Middle frontal gyrus (tissue), 1 donor: Measurements from ENCODE around the gene NHLRC4.

Experiments used
- DNase-seq: peaks from one replicate; pipeline ENCODE4 v3.0.0-alpha.2; 2015; ENCODE audit warnings: low spot score; ENCODE audit errors: extremely low spot score

The NHLRC4 gene

GRCh38 chr16:566475-567372 is at the start of gene NHLRC4:
Gene NHLRC4 (plus strand): TSS chr16:567005. CDS start chr16:568048, 1,043 bp downstream.
- no peak for DNase-seq

DNA sequence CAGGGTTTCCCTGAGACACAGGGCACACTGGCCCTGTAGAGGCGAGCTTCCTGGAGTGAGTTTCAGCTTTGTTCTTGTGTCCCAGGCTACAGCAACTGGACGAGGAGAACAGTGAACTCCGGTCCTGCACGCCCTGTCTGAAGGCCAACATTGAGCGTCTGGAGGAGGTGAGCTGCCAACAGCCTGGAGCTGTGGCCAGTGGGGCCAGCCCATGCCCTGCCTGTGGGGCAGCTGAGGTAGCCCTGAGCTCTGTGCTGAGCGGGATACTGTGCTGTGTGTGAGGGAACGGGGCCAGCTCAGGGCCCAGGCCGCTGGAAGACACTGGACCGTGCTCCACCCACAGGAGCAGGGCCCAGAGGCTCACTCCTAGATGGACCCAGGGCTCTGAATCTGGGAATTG is 47.9 kb upstream of the NHLRC4 start:
- no peak for DNase-seq

GRCh38 chr16:519425-519824 is 47.4 kb upstream of the NHLRC4 start:
- no peak for DNase-seq

GRCh38 chr16:519841-520687 is 46.7 kb upstream of the NHLRC4 start:
- no peak for DNase-seq

DNA sequence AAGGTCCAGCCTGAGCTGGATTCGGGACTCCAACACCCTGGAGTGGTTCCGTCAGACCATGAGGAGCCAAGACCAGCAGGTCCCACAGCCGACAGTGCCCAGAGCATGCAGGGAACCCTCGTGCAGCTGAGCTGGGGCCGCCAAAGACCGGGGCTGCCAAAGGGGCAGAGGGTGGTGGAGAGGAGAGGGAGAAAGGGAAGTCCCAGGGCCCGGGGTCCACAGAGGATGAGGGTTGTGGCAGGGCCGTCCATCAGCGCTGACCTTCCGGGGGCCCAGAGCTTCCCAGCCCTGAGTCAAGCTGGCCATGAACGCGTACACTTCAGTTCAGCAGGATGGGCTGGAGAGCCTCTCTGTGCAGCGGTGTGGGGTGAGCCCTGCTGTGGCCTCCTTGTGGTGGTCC is 46.0 kb upstream of the NHLRC4 start:
- DNase-seq, result no peak

GRCh38 chr16:521381-522210 is 45.2 kb upstream of the NHLRC4 start:
- no peak for DNase-seq

DNA sequence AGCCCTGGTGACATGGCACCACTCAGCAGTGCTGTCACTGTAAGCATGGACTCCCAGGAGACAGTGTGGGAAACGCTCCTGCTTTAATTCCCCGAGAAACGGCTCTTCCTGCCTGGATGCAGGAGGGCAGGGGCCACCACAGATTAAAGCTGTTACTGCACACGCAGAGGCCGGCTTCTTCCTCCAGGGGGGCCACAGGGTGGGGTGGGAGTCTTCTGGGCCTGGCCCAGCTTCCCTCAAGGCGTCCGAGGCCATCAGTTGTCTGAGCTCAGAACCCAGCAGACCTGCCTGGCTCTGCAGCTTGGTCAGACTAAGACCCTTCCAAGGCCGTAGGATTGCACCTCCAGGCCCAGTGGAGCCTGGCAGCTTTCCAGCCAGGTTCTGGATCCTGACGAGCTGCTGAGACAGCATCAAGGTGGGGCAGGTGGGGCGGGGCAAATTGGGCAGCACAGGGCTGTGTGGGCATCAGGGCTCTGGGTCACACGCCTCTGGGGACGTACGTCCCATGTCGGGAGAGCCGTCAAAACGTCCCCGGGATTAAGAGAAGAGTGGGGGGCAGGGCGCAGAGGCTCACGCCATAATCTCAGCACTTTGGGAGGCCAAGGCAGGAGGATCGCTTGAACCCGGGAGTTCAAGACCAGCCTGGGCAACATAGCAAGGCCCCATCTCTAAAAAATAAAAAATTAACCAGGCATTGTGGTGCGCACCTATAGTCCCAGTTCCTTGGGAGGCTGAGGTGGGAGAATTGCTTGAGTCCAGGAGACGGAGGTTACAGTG is 44.3 kb upstream of the NHLRC4 start:
- DNase-seq, result no peak

GRCh38 chr16:523097-523741 is 43.6 kb upstream of the NHLRC4 start:
- DNase-seq, result no peak

DNA sequence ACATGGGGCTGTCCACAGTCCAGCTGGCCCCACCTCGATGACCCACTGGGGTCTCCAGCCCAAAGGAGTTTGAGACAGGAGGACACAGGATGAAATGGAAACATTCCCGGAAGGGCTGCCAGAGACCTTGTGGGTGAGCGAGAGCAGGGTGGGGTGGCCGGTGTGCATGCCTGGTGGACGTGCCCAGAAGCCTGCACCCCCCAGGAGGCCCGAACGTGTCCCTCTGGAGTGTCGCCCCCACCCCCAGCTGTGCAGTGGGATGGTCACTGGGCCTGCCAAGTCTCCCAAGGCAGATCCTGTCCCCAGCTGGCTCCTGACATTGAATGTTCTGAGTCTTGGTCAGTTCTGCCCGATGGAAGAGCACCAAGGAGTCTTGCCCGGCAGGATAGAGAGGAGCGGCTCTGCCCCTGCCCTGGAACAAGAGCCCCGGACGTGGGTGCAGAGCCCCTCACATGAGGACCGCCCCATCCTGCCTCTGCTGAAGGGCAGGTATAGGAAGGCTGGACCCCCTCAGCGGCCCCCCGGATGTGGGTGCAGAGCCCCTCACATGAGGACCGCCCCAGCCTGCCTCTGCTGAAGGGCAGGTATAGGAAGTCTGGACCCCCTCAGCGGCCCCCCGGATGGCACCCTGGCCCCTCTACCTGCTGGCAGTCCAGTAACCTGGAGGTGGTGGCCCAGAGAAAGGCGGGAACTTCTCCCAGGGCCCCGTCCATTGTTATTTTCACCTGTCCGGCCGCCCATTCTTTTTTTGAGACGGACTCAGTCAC is 42.3 kb upstream of the NHLRC4 start:
- no peak for DNase-seq

DNA sequence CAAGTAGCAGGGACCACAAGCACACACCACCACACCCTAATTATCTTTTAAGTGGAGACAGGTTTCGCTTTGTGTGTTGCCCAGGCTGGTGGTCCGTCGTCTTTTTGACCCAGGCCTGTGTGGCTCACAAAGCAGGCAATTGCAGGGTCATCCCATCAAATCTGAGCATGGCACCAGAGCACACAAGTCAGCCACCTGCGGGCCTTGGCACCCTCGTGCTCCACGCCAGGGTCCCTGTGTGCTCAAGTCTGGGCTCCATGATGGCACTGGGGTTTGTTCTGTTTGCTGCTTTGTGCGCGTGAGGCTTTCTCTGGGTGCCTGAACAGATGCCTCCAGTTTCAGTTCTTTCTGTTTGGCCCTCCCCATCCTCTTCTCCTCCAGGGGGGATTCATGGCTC is 41.7 kb upstream of the NHLRC4 start:
- no peak for DNase-seq

DNA sequence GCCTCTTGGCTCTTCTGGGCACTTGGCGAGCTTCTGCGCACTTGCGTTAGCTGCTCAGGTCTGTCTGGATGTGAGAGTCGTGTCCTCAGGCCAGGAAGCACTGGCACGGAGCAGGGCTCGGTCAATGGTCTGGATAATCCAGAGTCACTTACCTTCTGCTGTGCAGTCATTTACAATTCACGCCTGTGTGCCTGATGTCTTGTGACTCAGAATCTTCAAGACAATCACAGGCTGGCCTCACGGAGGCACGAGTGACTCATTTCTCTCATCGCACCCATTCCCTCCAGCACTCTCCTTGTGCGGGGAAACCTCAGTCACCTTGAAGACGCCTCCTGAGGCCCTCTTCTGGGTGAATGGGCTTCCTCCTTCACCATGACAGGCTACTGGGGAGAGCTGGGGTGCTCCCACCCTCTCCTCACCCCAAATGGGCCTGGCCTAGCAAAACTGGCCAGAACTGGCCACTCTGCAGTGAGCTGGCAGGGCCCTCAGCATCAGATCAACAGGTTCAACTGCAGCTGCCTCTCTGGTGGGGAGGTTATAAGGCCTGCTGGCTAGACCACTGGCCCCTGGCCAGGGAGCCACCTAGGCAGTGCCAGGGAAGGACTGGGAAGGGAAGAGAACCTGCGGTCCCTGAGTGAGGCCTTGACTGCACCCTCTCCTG is 41.2 kb upstream of the NHLRC4 start:
- DNase-seq, result no peak

DNA sequence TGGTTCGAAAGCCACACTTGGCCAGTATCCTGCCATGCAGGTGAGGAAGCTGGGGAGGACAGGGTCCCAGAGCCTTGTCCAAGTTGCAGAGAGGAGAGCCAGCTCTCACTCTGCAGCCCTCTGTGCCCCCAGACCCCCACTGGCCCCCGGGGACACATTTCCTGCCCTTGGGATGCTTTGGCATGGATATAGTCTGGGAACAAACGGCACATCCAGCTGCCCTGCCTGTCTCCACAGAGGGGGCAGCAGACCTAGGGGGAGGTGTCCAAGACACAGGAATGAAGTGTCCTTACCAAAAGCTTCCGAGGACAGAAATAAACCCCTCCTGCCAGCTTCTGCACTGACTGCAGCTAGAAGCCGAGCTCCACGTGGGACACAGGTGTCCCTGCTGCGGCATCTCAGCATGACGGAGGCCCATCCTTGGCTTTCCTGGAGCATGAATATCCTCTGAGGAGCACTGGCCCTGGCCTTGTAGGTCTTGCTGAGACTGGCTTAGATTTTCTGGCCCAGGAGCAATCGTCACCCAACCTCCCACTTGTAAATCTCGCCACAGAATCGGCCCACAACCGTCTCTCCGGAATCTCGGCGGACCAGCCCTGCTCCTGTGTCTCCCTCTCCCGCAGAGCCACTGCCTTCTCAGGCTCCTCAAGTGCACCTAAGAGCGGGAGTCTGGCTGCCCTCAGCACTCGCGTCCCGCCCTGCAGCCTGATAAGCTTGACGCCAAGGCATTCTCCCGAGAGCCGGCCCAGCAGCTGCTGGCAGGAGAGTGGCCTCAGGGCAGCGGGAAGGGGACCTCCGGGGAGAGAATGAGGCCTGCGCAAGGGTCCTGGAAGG is 40.4 kb upstream of the NHLRC4 start:
- no peak for DNase-seq

- DNase-seq, result peak; percentile 78
Observed at GRCh38 chr16:527015-527903, 39.5 kb upstream of the NHLRC4 start, which contains the start of gene CAPN15. Gene CAPN15 (plus strand): TSS chr16:527712. CDS start chr16:546839, 19,127 bp downstream.

DNA sequence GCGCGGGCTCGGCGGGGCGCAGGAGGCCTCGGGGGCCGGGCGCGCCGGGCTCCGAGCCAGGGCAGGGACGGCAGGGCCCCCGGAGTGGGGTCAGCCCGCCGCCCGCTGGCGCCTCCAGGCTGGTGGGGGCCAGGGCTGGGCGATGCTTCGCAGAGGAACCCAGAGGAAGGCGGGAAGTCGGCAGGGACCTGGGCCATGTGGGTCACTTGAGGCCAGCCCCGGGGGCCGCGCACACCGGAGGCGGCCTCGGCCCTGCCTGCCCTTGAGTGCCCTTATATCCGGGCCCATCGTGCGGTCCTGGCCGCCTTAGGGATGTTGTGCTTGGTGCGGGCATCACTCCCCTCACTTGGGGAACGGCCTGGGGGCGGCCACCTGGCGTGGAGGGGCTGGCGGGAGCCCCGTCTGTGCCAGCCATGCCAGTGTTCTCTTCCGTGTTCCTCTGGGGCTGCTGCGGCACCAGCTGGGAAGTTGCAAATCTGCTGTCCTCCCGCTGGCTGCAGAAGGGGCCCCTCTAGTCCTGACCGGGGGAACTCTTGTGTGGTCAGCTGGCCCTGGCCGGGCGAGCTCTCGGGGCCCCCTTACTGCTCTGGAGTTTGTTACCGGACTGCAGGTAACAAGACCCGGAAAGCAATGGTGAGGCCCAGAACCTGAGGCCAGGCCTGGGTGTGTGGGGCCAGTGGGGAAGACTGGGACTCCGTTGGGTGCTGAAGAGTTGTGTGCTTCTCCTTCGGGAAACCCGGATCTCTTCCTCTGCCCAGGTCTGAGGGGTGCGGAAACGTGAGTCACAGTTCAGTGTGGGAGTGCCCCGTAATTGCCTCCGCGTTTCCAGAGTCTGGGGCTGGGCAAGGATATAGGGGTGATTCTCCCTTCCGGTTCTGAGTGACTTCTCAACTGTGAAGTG is 38.4 kb upstream of the NHLRC4 start:
- DNase-seq, result no peak

DNA sequence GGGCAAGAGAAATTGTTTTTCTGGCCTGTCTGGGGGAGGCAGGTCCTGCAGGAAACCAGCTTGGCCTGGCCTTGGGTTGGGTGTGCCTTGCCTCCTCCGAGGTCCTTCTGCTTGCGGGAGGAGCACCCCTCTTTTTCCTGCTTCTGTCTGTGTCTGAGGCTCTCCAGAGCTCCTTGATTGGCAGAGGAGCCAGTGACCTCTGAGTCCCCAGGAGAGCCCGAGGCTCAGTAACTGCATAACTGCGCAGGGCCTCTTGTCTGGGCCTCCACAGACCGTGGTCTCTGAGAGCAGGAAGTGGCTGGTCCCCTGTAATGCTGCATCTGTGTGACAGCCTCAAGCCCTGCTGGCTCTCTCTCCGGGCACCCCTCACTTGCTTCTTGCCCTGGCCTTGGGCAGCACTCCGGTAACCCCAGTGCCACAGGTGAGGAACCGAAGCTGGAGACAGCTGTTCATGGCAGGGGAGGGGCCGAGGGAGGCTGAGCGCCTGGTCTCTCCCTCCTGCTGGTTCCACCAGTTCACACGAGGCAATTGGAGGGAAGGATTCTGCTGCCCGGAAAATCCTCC is 37.7 kb upstream of the NHLRC4 start:
- no peak for DNase-seq
